PC-9 (cell line): ENCODE measurements around the gene XPO6. TPM values are rescaled to one million over a fixed set of nuclear protein-coding genes. Genes with fewer than 3 reads are reported as not detected.

Experiments used
- BruUV-seq: library from RNA; stranded (reverse); fragments of 400-500 nt; replicated peaks from 2 replicates; lab custom pipeline; 2021; lab: Mats Ljungman, UMichigan
- CTCF ChIA-PET: fragments of 300-600 bp; sonication (Branson Sonifier 250); formaldehyde crosslinking; loops from one replicate; lab custom pipeline; 2022; ENCODE audit warnings: antibody characterized with exemption; lab: Charles Lee
- POLR2A ChIA-PET: fragments of 300-600 bp; sonication (Branson Sonifier 250); formaldehyde crosslinking; loops from one replicate; lab custom pipeline; 2022; ENCODE audit warnings: antibody characterized with exemption; ENCODE audit not compliant: unreplicated experiment; lab: Charles Lee
- DNase-seq, 2 experiments: peaks; one replicate each; pipeline versions ENCODE4 v3.0.0 to v3.0.0-alpha.2; 2015 to 2022; ENCODE audit warnings: mixed read lengths in 1 of 2
- H2AFZ ChIP-seq: fragments of 200-600 bp; sonication (generic); 2 replicates; pipeline ENCODE4 v1.8.1; 2017; ENCODE audit warnings: antibody characterized with exemption
- H3F3A ChIP-seq: fragments of 200-600 bp; sonication (generic); 2 replicates; pipeline ENCODE4 v1.8.1; 2017; ENCODE audit warnings: antibody characterized with exemption, mild to moderate bottlenecking, low read depth; ENCODE audit not compliant: insufficient read depth
- H3K27ac ChIP-seq: fragments of 200-600 bp; sonication (generic); 2 replicates; pipeline ENCODE4 v1.6.1; 2016; ENCODE audit warnings: mixed run types
- H3K27me3 ChIP-seq: fragments of 200-600 bp; sonication (generic); 2 replicates; pipeline ENCODE4 v1.6.1; 2016; ENCODE audit warnings: low read depth, mixed run types; ENCODE audit not compliant: insufficient read depth
- H3K36me3 ChIP-seq: fragments of 200-600 bp; sonication (generic); 2 replicates; pipeline ENCODE4 v1.6.1; 2016; ENCODE audit warnings: low read depth, mixed run types
- H3K4me1 ChIP-seq: fragments of 200-600 bp; sonication (generic); replicated peaks from 2 replicates; pipeline ENCODE4 v1.6.1; 2016; ENCODE audit warnings: mixed run types; ENCODE audit not compliant: insufficient read depth
- H3K4me2 ChIP-seq: fragments of 200-600 bp; sonication (generic); 2 replicates; pipeline ENCODE4 v1.6.1; 2017; ENCODE audit warnings: mixed run types
- H3K4me3 ChIP-seq: fragments of 200-600 bp; sonication (generic); 2 replicates; pipeline ENCODE4 v1.6.1; 2016; ENCODE audit warnings: mixed run types
- H3K79me2 ChIP-seq: fragments of 200-600 bp; sonication (generic); 2 replicates; pipeline ENCODE4 v1.6.1; 2017; ENCODE audit warnings: low read depth, mixed run types
- H3K9me2 ChIP-seq: fragments of 200-600 bp; sonication (generic); 2 replicates; pipeline ENCODE4 v1.8.1; 2017; ENCODE audit warnings: mild to moderate bottlenecking; ENCODE audit not compliant: insufficient read depth
- H3K9me3 ChIP-seq: fragments of 200-600 bp; sonication (generic); 2 replicates; pipeline ENCODE4 v1.8.1; 2016; ENCODE audit warnings: low read depth; ENCODE audit not compliant: insufficient read depth
- H4K20me1 ChIP-seq: fragments of 200-600 bp; sonication (generic); 2 replicates; pipeline ENCODE4 v1.8.1; 2017; ENCODE audit not compliant: insufficient read depth
- CTCF ChIP-seq: fragments of 200-600 bp; sonication (generic); conservative IDR thresholded peaks from 2 replicates; pipeline ENCODE4 v1.6.1; 2017; ENCODE audit warnings: mixed run types, antibody characterized with exemption, mild to moderate bottlenecking, moderate library complexity
- EZH2 ChIP-seq: fragments of 200-600 bp; sonication (generic); IDR thresholded peaks from 2 replicates; pipeline ENCODE4 v1.8.0; 2017; ENCODE audit warnings: antibody characterized with exemption, low read depth
- intact Hi-C: fragments of 100-400 bp; cut with micrococcal nuclease; formaldehyde crosslinking; loops from one replicate; pipeline ENCODE4 v1.10.0; 2022; ENCODE audit not compliant: unreplicated experiment
- total RNA-seq: library from RNA; stranded (reverse); gene quantifications from 2 replicates; pipeline ENCODE4 v1.2.3, GENCODE V29; 2021

XPO6 gene
- total RNA-seq, 1 experiment from 2014 or later, result 154 TPM

GRCh38 chr16:28183930-28184329 is 27.8 kb downstream of the XPO6 start:
- Histone ChIP-seq H4K20me1 (peaks cover 37% of the 10 kb centered on the region; the same call in 1 of the 2 replicates), H3K9me3 (0 out of 2 replicates have a peak, but pooled peaks cover 4% of the 10 kb centered on the region), H2AFZ (no peak overlapping the region), H3K9me2 (no peaks in the 10 kb centered on the region), H3K4me1 (peaks cover 30% of the 10 kb centered on the region), H3K79me2 (peaks cover 99% of the 10 kb centered on the region), H3F3A (peaks cover 30% of the 10 kb centered on the region), H3K4me3 (no peak overlapping the region), H3K4me2 (no peak overlapping the region), H3K27me3 (no peaks in the 10 kb centered on the region), H3K36me3 (peaks cover 13% of the 10 kb centered on the region; the same call in 1 of the 2 replicates), H3K27ac (peak overlapping the region; percentile 31)
- ChIA-PET POLR2A (interaction anchor here (0.9 kb wide), 1 partner anchor 9 kb away, joined by 3 read pairs; no protein-coding TSS in a partner anchor), CTCF (interaction anchor here (0.5 to 0.7 kb wide), 2 partner anchors 17 to 33 kb away, joined by 4 to 9 read pairs; no protein-coding TSS in a partner anchor)
- intact Hi-C loops, result no loop called here
- no peak for DNase-seq
- TF ChIP-seq EZH2, result no peak
- no peak for TF ChIP-seq CTCF
- BruUV-seq, result no TSS peak

- BruUV-seq, result no TSS peak
- peaks cover 37% of the 10 kb centered on the region; the same call in 1 of the 2 replicates for H4K20me1 ChIP-seq
- H3K4me2 ChIP-seq, result no peak overlapping the region
- ChIA-PET CTCF (no interaction called here), POLR2A (interaction anchor here (0.9 kb wide), 1 partner anchor 9 kb away, joined by 3 read pairs; no protein-coding TSS in a partner anchor)
- no peak overlapping the region for H3K4me3 ChIP-seq
- peaks cover 30% of the 10 kb centered on the region for H3K4me1 ChIP-seq
- peaks cover 13% of the 10 kb centered on the region; the same call in 1 of the 2 replicates for H3K36me3 ChIP-seq
- TF ChIP-seq EZH2 (no peak), CTCF (no peak)
- H3K27ac ChIP-seq, result peak overlapping the region; percentile 31
- peak in 1 of 2 experiments; percentile 69 for DNase-seq
- H3F3A ChIP-seq, result peaks cover 30% of the 10 kb centered on the region
- no peaks in the 10 kb centered on the region for H3K27me3 ChIP-seq
- no peak overlapping the region for H2AFZ ChIP-seq
- intact Hi-C loops, result no loop called here
- H3K79me2 ChIP-seq, result peaks cover 97% of the 10 kb centered on the region
- H3K9me3 ChIP-seq, result 0 out of 2 replicates have a peak, but pooled peaks cover 4% of the 10 kb centered on the region
- H3K9me2 ChIP-seq, result no peaks in the 10 kb centered on the region
These were observed 28.3 kb downstream of the XPO6 start for GRCh38 chr16:28183484-28183883.

GRCh38 chr16:28182801-28183200 is 29.0 kb downstream of the XPO6 start:
- BruUV-seq, result no TSS peak
- Histone ChIP-seq H3K79me2 (peaks cover 97% of the 10 kb centered on the region), H3K27ac (peak overlapping the region; percentile 11), H3K4me2 (no peak overlapping the region), H3K9me3 (0 out of 2 replicates have a peak, but pooled peaks cover 4% of the 10 kb centered on the region), H3K9me2 (no peaks in the 10 kb centered on the region), H3K36me3 (peaks cover 16% of the 10 kb centered on the region; the same call in 1 of the 2 replicates), H3K4me3 (no peak overlapping the region), H3K4me1 (peaks cover 30% of the 10 kb centered on the region), H2AFZ (no peak overlapping the region), H3K27me3 (no peaks in the 10 kb centered on the region), H4K20me1 (peaks cover 32% of the 10 kb centered on the region; the same call in 1 of the 2 replicates), H3F3A (peaks cover 30% of the 10 kb centered on the region)
- intact Hi-C loops, result no loop called here
- ChIA-PET CTCF (no interaction called here), POLR2A (no interaction called here)
- TF ChIP-seq EZH2, result no peak
- no peak for TF ChIP-seq CTCF
- no peak for DNase-seq
